ENCODE data around the gene SDS.

Gene SDS

GRCh38 chr12:113439301-113439597 lies 35.6 kb upstream of the SDS start:
- no peak for TF ChIP-seq EGR1 (IDR thresholded peaks at IDR 0.05)
- TF ChIP-seq NFIC (IDR thresholded peaks at IDR 0.05), result no peak
- no peak for TF ChIP-seq ZBTB7A (IDR thresholded peaks at IDR 0.05; ENCODE audit: low read depth)
- no peak for TF ChIP-seq TAF1 (IDR thresholded peaks at IDR 0.05; ENCODE audit: low read depth)
- TF ChIP-seq TEAD4 (IDR thresholded peaks at IDR 0.05), result no peak
- TF ChIP-seq TCF12 (IDR thresholded peaks at IDR 0.05; ENCODE audit: low read depth), result no peak
- no peak for TF ChIP-seq MAX (IDR thresholded peaks at IDR 0.05)

- TF ChIP-seq NFIC (IDR thresholded peaks at IDR 0.05) (no peak), YY1 (IDR thresholded peaks at IDR 0.05; ENCODE audit: low read depth) (no peak), USF1 (IDR thresholded peaks at IDR 0.05) (no peak), REST (IDR thresholded peaks at IDR 0.05; ENCODE audit: low read depth) (no peak), EGR1 (IDR thresholded peaks at IDR 0.05) (no peak), TAF1 (IDR thresholded peaks at IDR 0.05; ENCODE audit: low read depth) (no peak), ZBTB7A (IDR thresholded peaks at IDR 0.05; ENCODE audit: low read depth) (no peak), EP300 (IDR thresholded peaks at IDR 0.05; ENCODE audit: borderline replicate concordance) (no peak), MAX (IDR thresholded peaks at IDR 0.05) (no peak), FOXM1 (IDR thresholded peaks at IDR 0.05; ENCODE audit: borderline replicate concordance, low read depth) (no peak), TCF12 (IDR thresholded peaks at IDR 0.05; ENCODE audit: low read depth) (no peak), RAD21 (IDR thresholded peaks at IDR 0.05; ENCODE audit: low read depth) (no peak), TEAD4 (IDR thresholded peaks at IDR 0.05) (no peak), CREB1 (IDR thresholded peaks at IDR 0.05; ENCODE audit: low read depth) (no peak)
Measured at GRCh38 chr12:113438523-113439300, 35.0 kb upstream of the SDS start.

- TF ChIP-seq ZBTB7A (IDR thresholded peaks at IDR 0.05; ENCODE audit: low read depth) (no peak), FOXM1 (IDR thresholded peaks at IDR 0.05; ENCODE audit: borderline replicate concordance, low read depth) (no peak), TCF12 (IDR thresholded peaks at IDR 0.05; ENCODE audit: low read depth) (no peak), CEBPB (IDR thresholded peaks at IDR 0.05) (no peak)
Measured at GRCh38 chr12:113437729-113438100, 34.0 kb upstream of the SDS start.

- TF ChIP-seq USF1 (IDR thresholded peaks at IDR 0.05) (no peak), YY1 (IDR thresholded peaks at IDR 0.05; ENCODE audit: low read depth) (no peak), REST (IDR thresholded peaks at IDR 0.05; ENCODE audit: low read depth) (no peak), ZBTB7A (IDR thresholded peaks at IDR 0.05; ENCODE audit: low read depth) (no peak), CEBPB (IDR thresholded peaks at IDR 0.05) (no peak), TCF12 (IDR thresholded peaks at IDR 0.05; ENCODE audit: low read depth) (no peak), NFIC (IDR thresholded peaks at IDR 0.05) (no peak)
Measured at GRCh38 chr12:113436993-113437728, 33.5 kb upstream of the SDS start.

- TF ChIP-seq USF1 (IDR thresholded peaks at IDR 0.05) (no peak), TAF1 (IDR thresholded peaks at IDR 0.05; ENCODE audit: low read depth) (no peak), FOXM1 (IDR thresholded peaks at IDR 0.05; ENCODE audit: borderline replicate concordance, low read depth) (no peak), EP300 (IDR thresholded peaks at IDR 0.05; ENCODE audit: borderline replicate concordance) (no peak), YY1 (IDR thresholded peaks at IDR 0.05; ENCODE audit: low read depth) (no peak), MAX (IDR thresholded peaks at IDR 0.05) (no peak), CEBPB (IDR thresholded peaks at IDR 0.05) (no peak), REST (IDR thresholded peaks at IDR 0.05; ENCODE audit: low read depth) (no peak), NFIC (IDR thresholded peaks at IDR 0.05) (no peak), TCF12 (IDR thresholded peaks at IDR 0.05; ENCODE audit: low read depth) (no peak), TEAD4 (IDR thresholded peaks at IDR 0.05) (no peak), EGR1 (IDR thresholded peaks at IDR 0.05) (no peak), RAD21 (IDR thresholded peaks at IDR 0.05; ENCODE audit: low read depth) (no peak), ZBTB7A (IDR thresholded peaks at IDR 0.05; ENCODE audit: low read depth) (no peak), CREB1 (IDR thresholded peaks at IDR 0.05; ENCODE audit: low read depth) (no peak)
Measured at GRCh38 chr12:113436586-113436985, 32.9 kb upstream of the SDS start.
